Immature natural killer cell (primary cell): ENCODE measurements around the gene LGALS7B. TPM values are rescaled to one million over a fixed set of nuclear protein-coding genes. Genes with fewer than 3 reads are reported as not detected.
A peak's percentile ranks its signal among the peaks of the same experiment; 100 is the strongest.
"Not testable (repeated sequence)": the region's sequence is repeated elsewhere in the genome, so short reads cannot be mapped to it uniquely, and the experiment has no call there.

Source experiments
- DNase-seq, 3 donors: peaks; one replicate each; pipeline ENCODE4 v3.0.0; 2022; ENCODE audit warnings: mixed read lengths in 1 of 3
- H3K27ac Mint-ChIP-seq, 6 donors: one replicate each; pipeline ENCODE4 v1.8.0; 2020; ENCODE audit warnings: mixed read lengths in 6 of 6, mild to moderate bottlenecking in 5 of 6, inconsistent platforms in 4 of 6, moderate library complexity in 3 of 6
- H3K27me3 Mint-ChIP-seq, 3 donors: one replicate each; pipeline ENCODE4 v1.8.0; 2020 to 2021; ENCODE audit warnings: low read depth in 3 of 3, mild to moderate bottlenecking in 3 of 3, mixed read lengths in 3 of 3, moderate library complexity in 3 of 3, inconsistent platforms in 1 of 3
- H3K36me3 Mint-ChIP-seq, 3 donors: one replicate each; pipeline ENCODE4 v1.8.0; 2020; ENCODE audit warnings: mixed read lengths in 3 of 3, inconsistent platforms in 2 of 3, mild to moderate bottlenecking in 2 of 3
- H3K4me1 Mint-ChIP-seq, 2 donors: one replicate each; pipeline ENCODE4 v1.8.0; 2020; ENCODE audit warnings: inconsistent platforms in 2 of 2, mild to moderate bottlenecking in 2 of 2, mixed read lengths in 2 of 2, moderate library complexity in 1 of 2
- H3K4me3 Mint-ChIP-seq, 5 donors: one replicate each; pipeline ENCODE4 v1.8.0; 2020; ENCODE audit warnings: mild to moderate bottlenecking in 5 of 5, mixed read lengths in 5 of 5, inconsistent platforms in 3 of 5, moderate library complexity in 3 of 5
- H3K9me3 Mint-ChIP-seq, 6 donors: one replicate each; pipeline ENCODE4 v1.8.0; 2020; ENCODE audit warnings: mild to moderate bottlenecking in 6 of 6, mixed read lengths in 6 of 6, inconsistent platforms in 4 of 6, moderate library complexity in 3 of 6
- polyA plus RNA-seq, 3 donors: library from polyadenylated mRNA; unstranded; fragments of 300-500 nt; fragmentation: Illumina TruSeq; gene quantifications; one replicate each; pipeline ENCODE4 v1.2.3, GENCODE V29; 2021

LGALS7B gene
- polyA plus RNA-seq, 3 donors from 2014 or later = not detected

GRCh38 chr19:38778733-38779132 lies 10.3 kb upstream of the LGALS7B start:
- no peak overlapping the region for H3K27ac Mint-ChIP-seq
- no peaks in the 10 kb centered on the region for H3K4me1 Mint-ChIP-seq
- H3K36me3 Mint-ChIP-seq = no peaks in the 10 kb centered on the region
- peaks cover 0 to 2% (median 0%) of the 10 kb centered on the region in 3 donors for H3K27me3 Mint-ChIP-seq
- H3K4me3 Mint-ChIP-seq = no peak overlapping the region
- no peaks in the 10 kb centered on the region for H3K9me3 Mint-ChIP-seq
- DNase-seq = no peak

GRCh38 chr19:38780443-38780842 lies 8.6 kb upstream of the LGALS7B start:
- peaks cover 0 to 2% (median 0%) of the 10 kb centered on the region in 3 donors for H3K27me3 Mint-ChIP-seq
- no peak overlapping the region for H3K27ac Mint-ChIP-seq
- H3K36me3 Mint-ChIP-seq = no peaks in the 10 kb centered on the region
- H3K9me3 Mint-ChIP-seq = no peaks in the 10 kb centered on the region
- no peak for DNase-seq
- no peaks in the 10 kb centered on the region for H3K4me1 Mint-ChIP-seq
- no peak overlapping the region for H3K4me3 Mint-ChIP-seq

GRCh38 chr19:38781058-38781457 lies 7.9 kb upstream of the LGALS7B start:
- Mint-ChIP-seq H3K4me3 (no peak overlapping the region), H3K9me3 (no peaks in the 10 kb centered on the region), H3K27me3 (peaks cover 0 to 2% (median 0%) of the 10 kb centered on the region in 3 donors), H3K36me3 (no peaks in the 10 kb centered on the region), H3K4me1 (no peaks in the 10 kb centered on the region), H3K27ac (no peak overlapping the region)
- DNase-seq = no peak

- not testable (repeated sequence) for H3K27ac Mint-ChIP-seq, H3K4me3 Mint-ChIP-seq, H3K36me3 Mint-ChIP-seq, DNase-seq, H3K27me3 Mint-ChIP-seq, H3K4me1 Mint-ChIP-seq, H3K9me3 Mint-ChIP-seq
These were observed 6.8 kb upstream of the LGALS7B start for GRCh38 chr19:38782212-38782611.

- peaks cover 0 to 2% (median 2%) of the 10 kb centered on the region in 3 donors for H3K27me3 Mint-ChIP-seq
- no peak overlapping the region for H3K4me3 Mint-ChIP-seq
- no peaks in the 10 kb centered on the region for H3K9me3 Mint-ChIP-seq
These were observed 4.8 kb upstream of the LGALS7B start for GRCh38 chr19:38784224-38784623.

GRCh38 chr19:38785187-38785699 lies 3.8 kb upstream of the LGALS7B start:
- DNase-seq = no peak
- Mint-ChIP-seq H3K9me3 (no peaks in the 10 kb centered on the region), H3K4me3 (no peak overlapping the region), H3K27me3 (peaks cover 0 to 2% (median 2%) of the 10 kb centered on the region in 3 donors), H3K4me1 (no peaks in the 10 kb centered on the region), H3K27ac (no peak overlapping the region), H3K36me3 (no peaks in the 10 kb centered on the region)

More at GRCh38 chr19:38784224-38784623, 4.8 kb upstream of the LGALS7B start:
- Mint-ChIP-seq H3K36me3 (no peaks in the 10 kb centered on the region), H3K4me1 (no peaks in the 10 kb centered on the region), H3K27ac (no peak overlapping the region)
- DNase-seq = no peak

GRCh38 chr19:38786061-38786460 lies 2.9 kb upstream of the LGALS7B start:
- not testable (repeated sequence) for H3K27me3 Mint-ChIP-seq, H3K9me3 Mint-ChIP-seq, H3K36me3 Mint-ChIP-seq, DNase-seq, H3K27ac Mint-ChIP-seq, H3K4me1 Mint-ChIP-seq, H3K4me3 Mint-ChIP-seq

GRCh38 chr19:38786572-38787265 lies 2.3 kb upstream of the LGALS7B start:
- Mint-ChIP-seq H3K9me3 (no peaks in the 10 kb centered on the region), H3K36me3 (no peaks in the 10 kb centered on the region), H3K27me3 (peaks cover 0 to 2% (median 2%) of the 10 kb centered on the region in 3 donors), H3K27ac (peak overlapping the region in 1 of 6 donors; percentile 80), H3K4me3 (no peak overlapping the region), H3K4me1 (no peaks in the 10 kb centered on the region)
- DNase-seq = no peak

- Mint-ChIP-seq H3K4me3 (peak overlapping the region in 1 of 5 donors; percentile 47), H3K4me1 (peaks cover 6 to 16% of the 10 kb centered on the region in 2 donors)
- not testable (repeated sequence) for H3K27me3 Mint-ChIP-seq, H3K27ac Mint-ChIP-seq, H3K36me3 Mint-ChIP-seq, H3K9me3 Mint-ChIP-seq
- DNase-seq = peak in 2 of 3 donors; percentile 18 to 23
These were observed 1.8 kb downstream of the LGALS7B start for GRCh38 chr19:38790507-38791403.

GRCh38 chr19:38791451-38792064 lies 2.6 kb downstream of the LGALS7B start:
- H3K27ac Mint-ChIP-seq, H3K9me3 Mint-ChIP-seq, DNase-seq, H3K36me3 Mint-ChIP-seq, H3K27me3 Mint-ChIP-seq: not testable (repeated sequence)
- peaks cover 6 to 16% of the 10 kb centered on the region in 2 donors for H3K4me1 Mint-ChIP-seq
- peak overlapping the region in 1 of 5 donors; percentile 47 for H3K4me3 Mint-ChIP-seq

- Mint-ChIP-seq H3K4me3 (peak overlapping the region; percentile 48 to 82 (median 65)), H3K27me3 (peaks cover 0 to 2% (median 0%) of the 10 kb centered on the region in 3 donors), H3K9me3 (no peaks in the 10 kb centered on the region), H3K36me3 (no peaks in the 10 kb centered on the region), H3K4me1 (peaks cover 6 to 16% of the 10 kb centered on the region in 2 donors), H3K27ac (peak overlapping the region in 3 of 6 donors; percentile 12 to 83 (median 55))
- peak; percentile 44 to 59 (median 57) for DNase-seq
These were observed 3.5 kb downstream of the LGALS7B start for GRCh38 chr19:38792250-38793111.

GRCh38 chr19:38793177-38793576 lies 4.2 kb downstream of the LGALS7B start:
- Mint-ChIP-seq H3K9me3 (no peaks in the 10 kb centered on the region), H3K4me1 (peaks cover 6 to 16% of the 10 kb centered on the region in 2 donors), H3K27me3 (peaks cover 0 to under 1% (median 0%) of the 10 kb centered on the region in 3 donors), H3K36me3 (no peaks in the 10 kb centered on the region), H3K27ac (peak overlapping the region in 3 of 6 donors; percentile 12 to 83 (median 69)), H3K4me3 (peak overlapping the region; percentile 47 to 82 (median 65))
- DNase-seq = no peak

GRCh38 chr19:38793671-38794070 lies 4.7 kb downstream of the LGALS7B start:
- Mint-ChIP-seq H3K9me3 (no peaks in the 10 kb centered on the region), H3K36me3 (no peaks in the 10 kb centered on the region), H3K4me3 (peak overlapping the region in 3 of 5 donors; percentile 47 to 82 (median 65))

More at GRCh38 chr19:38793671-38794070, 4.7 kb downstream of the LGALS7B start:
- H3K27me3 Mint-ChIP-seq = no peaks in the 10 kb centered on the region
- H3K27ac Mint-ChIP-seq = peak overlapping the region in 1 of 6 donors; percentile 83
- H3K4me1 Mint-ChIP-seq = peaks cover 6 to 16% of the 10 kb centered on the region in 2 donors
- no peak for DNase-seq
